Posterior cingulate gyrus (tissue), 11 donors: ENCODE data around the gene GLI3.

ENCODE experiments used
- DNase-seq, 10 donors: peaks; one replicate each; pipeline versions ENCODE4 v3.0.0 to v3.0.0-alpha.2; 2020 to 2021; ENCODE audit warnings: mixed read lengths in 3 of 10
- intact Hi-C: fragments of 100-400 bp; cut with DNase I; formaldehyde crosslinking; loops from one replicate; pipeline ENCODE4 v1.15.1; 2023

GLI3 gene

GRCh38 chr7:41912851-41913567, 324.0 kb downstream of the GLI3 start:
- DNase-seq, result no peak
- intact Hi-C loops, result no loop called here

DNA sequence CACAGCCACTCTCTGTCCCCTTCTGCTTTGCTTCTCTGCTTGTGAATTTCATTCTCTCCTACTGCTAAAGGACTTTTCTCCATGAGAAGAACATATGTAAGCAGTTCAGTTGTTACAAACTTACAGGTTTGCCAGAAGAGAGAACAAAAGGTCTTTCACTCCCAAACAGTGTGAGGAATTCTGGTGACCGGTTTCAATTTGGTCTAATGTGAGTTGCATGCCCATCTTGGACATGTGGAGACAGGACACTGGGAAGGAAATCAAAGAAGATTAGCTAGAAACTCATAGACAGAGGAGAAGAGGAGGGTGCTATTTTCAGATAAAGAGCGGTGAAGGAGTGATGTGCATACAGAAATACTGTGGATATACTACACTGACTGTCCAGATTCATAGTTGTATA, 324.6 kb downstream of the GLI3 start:
- DNase-seq, result no peak
- intact Hi-C loops, result no loop called here

GRCh38 chr7:41911792-41912191, 325.2 kb downstream of the GLI3 start:
- intact Hi-C loops, result no loop called here

More at GRCh38 chr7:41911792-41912191, 325.2 kb downstream of the GLI3 start:
- no peak for DNase-seq
